GM21360 (cell line): ENCODE measurements around the gene DUSP2.

Experiments
- ATAC-seq: cut with Tn5 transposase; IDR thresholded peaks from one replicate; pipeline ENCODE4 v1.9.1; 2021; ENCODE audit warnings: mild to moderate bottlenecking, moderate library complexity; ENCODE audit not compliant: unreplicated experiment

The DUSP2 gene

GRCh38 chr2:96135171-96135570 lies 10.1 kb downstream of the DUSP2 start:
- no peak for ATAC-seq

- no peak for ATAC-seq
Observed at GRCh38 chr2:96134421-96134820, 10.8 kb downstream of the DUSP2 start.

GRCh38 chr2:96131813-96132745 lies 13.2 kb downstream of the DUSP2 start:
- no peak for ATAC-seq

GRCh38 chr2:96131152-96131812 lies 14.0 kb downstream of the DUSP2 start:
- no peak for ATAC-seq

GRCh38 chr2:96130483-96130882 lies 14.8 kb downstream of the DUSP2 start:
- no peak for ATAC-seq

GRCh38 chr2:96129528-96130120 lies 15.6 kb downstream of the DUSP2 start:
- no peak for ATAC-seq

GRCh38 chr2:96128456-96128855 lies 16.8 kb downstream of the DUSP2 start:
- ATAC-seq: no peak

GRCh38 chr2:96124406-96125265 lies 20.6 kb downstream of the DUSP2 start:
- ATAC-seq: no peak

GRCh38 chr2:96123936-96124335 lies 21.3 kb downstream of the DUSP2 start:
- ATAC-seq: no peak

- ATAC-seq: no peak
Observed at GRCh38 chr2:96123290-96123689, 21.9 kb downstream of the DUSP2 start.

- no peak for ATAC-seq
Observed at GRCh38 chr2:96122391-96122790, 22.8 kb downstream of the DUSP2 start.

GRCh38 chr2:96121414-96121813 lies 23.8 kb downstream of the DUSP2 start:
- ATAC-seq: no peak

GRCh38 chr2:96120991-96121390 lies 24.2 kb downstream of the DUSP2 start:
- no peak for ATAC-seq

- ATAC-seq: no peak
Observed at GRCh38 chr2:96120091-96120720, 25.0 kb downstream of the DUSP2 start.

- ATAC-seq: no peak
Observed at GRCh38 chr2:96119389-96119751, 25.9 kb downstream of the DUSP2 start.

- ATAC-seq: no peak
Observed at GRCh38 chr2:96118698-96119388, 26.4 kb downstream of the DUSP2 start.

- ATAC-seq: no peak
Observed at GRCh38 chr2:96117701-96118588, 27.3 kb downstream of the DUSP2 start.

- peak; percentile 62 for ATAC-seq
Observed at GRCh38 chr2:96116879-96117533, 28.2 kb downstream of the DUSP2 start.
